HepG2 (cell line): ENCODE results near the gene PBX4. TPM values are rescaled to one million over a fixed set of nuclear protein-coding genes. Genes with fewer than 3 reads are reported as not detected.

Experiments used
- ATAC-seq: fragments of 200-7000 bp; cut with Tn5 transposase; 3 replicates; pipeline ENCODE4 v1.9.1; 2020; ENCODE audit warnings: mild to moderate bottlenecking, moderate library complexity
- BruUV-seq: library from RNA; stranded (reverse); fragments of 400-500 nt; replicated peaks from 2 replicates; lab custom pipeline; 2021; lab: Mats Ljungman, UMichigan
- CTCF ChIA-PET: fragments of 300-600 bp; formaldehyde crosslinking; extraction: SDS; loops from one replicate; lab custom pipeline; 2021; ENCODE audit warnings: low total read pairs, inconsistent platforms, low intra/inter-chr PET ratio; lab: Yijun Ruan, JAX
- POLR2A ChIA-PET: fragments of 350-600 bp; sonication (Branson Sonifier 250); formaldehyde crosslinking; loops from one replicate; lab custom pipeline; 2020; ENCODE audit warnings: antibody characterized with exemption, inconsistent platforms; lab: Yijun Ruan, JAX
- DNase-seq: peaks from one replicate; pipeline ENCODE4 v3.0.0-alpha.2; 2015; ENCODE audit warnings: low spot score
- FAIRE-seq: peaks from 3 replicates; lab custom pipeline; 2011; peaks lifted over from hg19 to GRCh38; lab: Jason Lieb, UNC
- H2AFZ ChIP-seq: one replicate; pipeline ENCODE4 v1.6.1; 2011; ENCODE audit warnings: low read length, inconsistent platforms
- H3K27ac ChIP-seq: fragments of 300-600 bp; 3 replicates; pipeline ENCODE4 v1.8.0; 2011; ENCODE audit warnings: mixed run types, mild to moderate bottlenecking, mixed read lengths, low read length, inconsistent platforms; ENCODE audit not compliant: insufficient read depth; ENCODE audit errors: extremely low read length
- H3K27me3 ChIP-seq, 2 experiments: fragments of 200-600 bp in 1 of 2; 2 replicates in 1 of 2; 3 replicates in 1 of 2; pipeline versions ENCODE4 v1.6.0 to v1.8.0; 2011; ENCODE audit warnings: low read length in 2 of 2, mild to moderate bottlenecking in 2 of 2, moderate library complexity in 2 of 2, inconsistent platforms in 1 of 2; ENCODE audit not compliant: insufficient read depth in 2 of 2, control insufficient read depth in 1 of 2
- H3K36me3 ChIP-seq, 2 experiments: fragments of 200-600 bp in 1 of 2; replicated peaks in 1 of 2; 2 replicates in 1 of 2; 3 replicates in 1 of 2; pipeline versions ENCODE4 v1.5.1 to v1.8.0; 2011; ENCODE audit warnings: low read length in 2 of 2, inconsistent platforms in 1 of 2; ENCODE audit not compliant: insufficient read depth in 2 of 2, control insufficient read depth in 1 of 2
- H3K4me1 ChIP-seq: 2 replicates; pipeline ENCODE4 v1.5.1; 2012; ENCODE audit warnings: low read length, inconsistent platforms; ENCODE audit not compliant: insufficient read depth
- H3K4me2 ChIP-seq: 2 replicates; pipeline ENCODE4 v1.6.0; 2011; ENCODE audit warnings: low read depth, low read length, inconsistent platforms
- H3K4me3 ChIP-seq, 3 experiments: fragments of 200-600 bp in 1 of 3; sonication (generic), shearing (Covaris generic) in 1 of 3; replicated peaks in 1 of 3; 2 replicates each; pipeline ENCODE4 v1.5.1; 2011 to 2016; ENCODE audit warnings: low read length in 3 of 3, inconsistent platforms in 2 of 3, low read depth in 2 of 3, mild to moderate bottlenecking in 2 of 3, control low read depth in 1 of 3, mixed read lengths in 1 of 3; ENCODE audit not compliant: insufficient read depth in 1 of 3
- H3K79me2 ChIP-seq: one replicate; pipeline ENCODE4 v1.6.1; 2011; ENCODE audit warnings: low read length, inconsistent platforms; ENCODE audit not compliant: insufficient read depth
- H3K9ac ChIP-seq: 2 replicates; pipeline ENCODE4 v1.6.0; 2011; ENCODE audit warnings: mild to moderate bottlenecking, low read depth, low read length, inconsistent platforms; ENCODE audit not compliant: insufficient read depth
- H3K9me3 ChIP-seq: 2 replicates; pipeline ENCODE4 v1.5.1; 2012; ENCODE audit warnings: mild to moderate bottlenecking, low read length
- H4K20me1 ChIP-seq: 2 replicates; pipeline ENCODE4 v1.6.0; 2011; ENCODE audit warnings: inconsistent platforms, mild to moderate bottlenecking, low read length, moderate library complexity; ENCODE audit not compliant: insufficient read depth
- BORCS8-MEF2B ChIP-seq: sonication (generic); formaldehyde crosslinking; IDR thresholded peaks from 2 replicates; pipeline ENCODE4 v1.8.0; 2022; ENCODE audit warnings: mild to moderate bottlenecking, missing genetic modification reagents
- DMAP1 ChIP-seq: IDR thresholded peaks from 2 replicates; pipeline ENCODE4 v1.6.1; 2016
- FIP1L1 ChIP-seq: fragments of 200-400 bp; formaldehyde crosslinking; IDR thresholded peaks from 2 replicates; pipeline ENCODE4 v1.6.1; 2018; ENCODE audit warnings: low read depth, mild to moderate bottlenecking, low read length, moderate library complexity, borderline replicate concordance; ENCODE audit not compliant: insufficient read depth
- HHEX ChIP-seq: IDR thresholded peaks from 2 replicates; pipeline ENCODE4 v1.6.1; 2016; ENCODE audit warnings: control low read depth
- NFIB ChIP-seq: sonication (generic); formaldehyde crosslinking; IDR thresholded peaks from 2 replicates; pipeline ENCODE4 v1.9.0; 2021; ENCODE audit warnings: missing genetic modification reagents, mild to moderate bottlenecking, borderline replicate concordance
- SMARCC2 ChIP-seq: fragments of 450-650 bp; IDR thresholded peaks from 2 replicates; pipeline ENCODE4 v1.6.1; 2017; ENCODE audit warnings: antibody characterized with exemption, mild to moderate bottlenecking
- TRIM24 ChIP-seq: sonication (generic); formaldehyde crosslinking; IDR thresholded peaks from 2 replicates; pipeline ENCODE4 v1.8.0; 2022; ENCODE audit warnings: mild to moderate bottlenecking, missing genetic modification reagents
- ZGPAT ChIP-seq: IDR thresholded peaks from 2 replicates; pipeline ENCODE4 v1.6.1; 2016; ENCODE audit warnings: mild to moderate bottlenecking
- ZNF17 ChIP-seq: sonication (generic); formaldehyde crosslinking; IDR thresholded peaks from 2 replicates; pipeline ENCODE4 v1.5.0; 2020; ENCODE audit warnings: mild to moderate bottlenecking, missing genetic modification reagents
- ZNF256 ChIP-seq: sonication (generic); formaldehyde crosslinking; conservative IDR thresholded peaks from 2 replicates; pipeline ENCODE4 v1.4.0; 2020; ENCODE audit warnings: missing genetic modification reagents
- ZNF407 ChIP-seq: sonication (generic); formaldehyde crosslinking; IDR thresholded peaks from one replicate; pipeline ENCODE4 v1.5.1; 2020; ENCODE audit warnings: mild to moderate bottlenecking, missing genetic modification reagents; ENCODE audit errors: not compliant biosample characterization
- ZNF589 ChIP-seq: sonication (generic); formaldehyde crosslinking; conservative IDR thresholded peaks from 2 replicates; pipeline ENCODE4 v1.8.0; 2022; ENCODE audit warnings: mild to moderate bottlenecking, moderate library complexity, missing genetic modification reagents
- ZNF7 ChIP-seq: IDR thresholded peaks from 2 replicates; pipeline ENCODE4 v1.6.1; 2016; ENCODE audit warnings: missing biosample characterization, missing genetic modification reagents
- ZNF709 ChIP-seq: sonication (generic); formaldehyde crosslinking; IDR thresholded peaks from 2 replicates; pipeline ENCODE4 v1.5.0; 2020; ENCODE audit warnings: mild to moderate bottlenecking, missing genetic modification reagents
- ZNF720 ChIP-seq: sonication (generic); formaldehyde crosslinking; IDR thresholded peaks from 2 replicates; pipeline ENCODE4 v1.4.0; 2020; ENCODE audit warnings: missing genetic modification reagents
- ZNF740 ChIP-seq: sonication (generic); formaldehyde crosslinking; IDR thresholded peaks from 2 replicates; pipeline ENCODE4 v1.4.0; 2020; ENCODE audit warnings: missing genetic modification reagents
- WGBS: methylation state at CpG from one replicate; pipeline ENCODE4 v1.1.6; 2017; ENCODE audit warnings: low lambda C conversion rate; 5-methylcytosine and 5-hydroxymethylcytosine counted together
- in situ Hi-C: cut with HindIII; loops from 2 replicates; pipeline ENCODE4 v1.10.0; 2017; ENCODE audit warnings: low pct_unique_long_range_greater_than_20kb; ENCODE audit not compliant: extremely low pct_ligation_motif_present
- intact Hi-C: fragments of 100-400 bp; cut with micrococcal nuclease; formaldehyde crosslinking; loops from one replicate; pipeline ENCODE4 v1.10.0; 2022; ENCODE audit not compliant: unreplicated experiment
- polyA plus RNA-seq, 8 experiments: library from polyadenylated mRNA; depleted of rRNA in 3 of 8; stranded (reverse) in 7 of 8; unstranded in 1 of 8; fragments of >200 nt; fragmentation: Illumina TruSeq in 4 of 8; extraction: Trizol in 4 of 8; gene quantifications; 2 replicates each; pipeline versions ENCODE4 v1.2.1 to v1.2.3, GENCODE V29; 2011 to 2016; ENCODE audit warnings: low read depth in 4 of 8, missing spikeins in 1 of 8, mixed read lengths in 1 of 8; ENCODE audit not compliant: insufficient read depth in 1 of 8
- total RNA-seq, 5 experiments: library from RNA; depleted of rRNA; stranded (reverse); fragments of >200 nt; fragmentation: Illumina TruSeq; extraction: Trizol; gene quantifications; 2 replicates each; pipeline ENCODE4 v1.2.3, GENCODE V29; 2016; ENCODE audit warnings: low read depth in 1 of 5

The PBX4 gene
- total and polyA plus RNA-seq, 2 of the 13 experiments (the other 11 are each of a cell fraction or from before 2014, with no cell fraction given) = not detected

- H3K4me3 ChIP-seq = no peak overlapping the region
- H3K79me2 ChIP-seq = no peaks in the 10 kb centered on the region
- 85% methylated on average over 6 of the region's 6 CpGs for whole genome bisulfite sequencing
- no peak overlapping the region for H3K9ac ChIP-seq
- no peaks in the 10 kb centered on the region for H4K20me1 ChIP-seq
- H3K27ac ChIP-seq = no peak overlapping the region
- H3K9me3 ChIP-seq = no peaks in the 10 kb centered on the region
- no peak for TF ChIP-seq DMAP1 (CRISPR knock-in tag)
- no peak for TF ChIP-seq ZNF720 (CRISPR knock-in tag)
- TF ChIP-seq ZNF709 = no peak
- TF ChIP-seq TRIM24 (CRISPR knock-in tag) = no peak
- no peak for TF ChIP-seq ZNF17 (CRISPR knock-in tag)
- no peak for TF ChIP-seq ZNF589 (CRISPR knock-in tag)
- no peak for TF ChIP-seq SMARCC2
- no peak for TF ChIP-seq ZNF256 (CRISPR knock-in tag)
- no peak for TF ChIP-seq ZGPAT
- TF ChIP-seq HHEX (CRISPR knock-in tag) = no peak
- TF ChIP-seq FIP1L1 = no peak
- TF ChIP-seq ZNF407 (CRISPR knock-in tag) = no peak
- TF ChIP-seq BORCS8-MEF2B = no peak
- TF ChIP-seq ZNF7 (CRISPR knock-in tag) = no peak
- TF ChIP-seq ZNF740 (CRISPR knock-in tag) = no peak
- TF ChIP-seq NFIB (CRISPR knock-in tag) = no peak
- peaks cover 7% of the 10 kb centered on the region; the same call in 1 of the 2 replicates for H3K4me1 ChIP-seq
- FAIRE-seq = no peak
- no peak for DNase-seq
- POLR2A ChIA-PET = no interaction called here
- CTCF ChIA-PET = interaction anchor here (2.6 kb wide), 1 partner anchor 110 kb away, joined by 23 read pairs; the partner anchor contains the start of gene GMIP
- H3K36me3 ChIP-seq = no peaks in the 10 kb centered on the region; a peak in 2 of 5 replicates
- no peak overlapping the region for H3K4me2 ChIP-seq
- intact Hi-C loops = loop anchor here (5.0 kb wide), 2 partner anchors 108 to 423 kb away; partner anchors contain the start of gene GMIP
- in situ Hi-C loops = loop anchor here (25.0 kb wide), 1 partner anchor 428 kb away; no protein-coding TSS in a partner anchor
- no peak overlapping the region for H2AFZ ChIP-seq
- H3K27me3 ChIP-seq = 0 out of 5 replicates have a peak, but pooled peaks cover 0 to 4% of the 10 kb centered on the region in 2 experiments
- TSS peak; percentile 35 for BruUV-seq
- ATAC-seq = no peak
Observed at GRCh38 chr19:19533841-19534240, 84.6 kb downstream of the PBX4 start.
